KMS-11 (cell line): Measurements from ENCODE around the gene ABI3BP.

Experiments used
- H2AFZ ChIP-seq: fragments of 200-600 bp; sonication (generic); 2 replicates; pipeline ENCODE4 v1.6.1; 2016; ENCODE audit warnings: antibody characterized with exemption, mixed run types, low read depth
- H3K27ac ChIP-seq: fragments of 200-600 bp; sonication (generic); 2 replicates; pipeline ENCODE4 v1.6.1; 2016; ENCODE audit warnings: mild to moderate bottlenecking, mixed run types
- H3K27me3 ChIP-seq: fragments of 200-600 bp; sonication (generic); 2 replicates; pipeline ENCODE4 v1.6.1; 2017; ENCODE audit warnings: mild to moderate bottlenecking, low read depth, mixed run types, moderate library complexity; ENCODE audit not compliant: insufficient read depth
- H3K36me3 ChIP-seq: fragments of 200-600 bp; sonication (generic); 2 replicates; pipeline ENCODE4 v1.6.1; 2017; ENCODE audit warnings: mild to moderate bottlenecking, mixed run types; ENCODE audit not compliant: insufficient read depth
- H3K4me1 ChIP-seq: fragments of 200-600 bp; sonication (generic); 2 replicates; pipeline ENCODE4 v1.6.1; 2016; ENCODE audit warnings: mild to moderate bottlenecking, low read depth, mixed run types; ENCODE audit not compliant: poor library complexity, severe bottlenecking
- H3K4me2 ChIP-seq: fragments of 200-600 bp; sonication (generic); 2 replicates; pipeline ENCODE4 v1.7.0; 2016; ENCODE audit warnings: mild to moderate bottlenecking, mixed run types
- H3K4me3 ChIP-seq: fragments of 200-600 bp; sonication (generic); IDR thresholded peaks from 2 replicates; pipeline ENCODE4 v1.6.1; 2017; ENCODE audit warnings: low read depth, low read length, mixed read lengths; ENCODE audit not compliant: insufficient read depth
- H3K79me2 ChIP-seq: fragments of 200-600 bp; sonication (generic); 2 replicates; pipeline ENCODE4 v1.6.1; 2016; ENCODE audit warnings: low read depth, mixed run types; ENCODE audit not compliant: insufficient read depth
- H3K9ac ChIP-seq: fragments of 200-600 bp; sonication (generic); 2 replicates; pipeline ENCODE4 v1.6.1; 2016; ENCODE audit warnings: mild to moderate bottlenecking, mixed run types
- H4K20me1 ChIP-seq: fragments of 200-600 bp; sonication (generic); 2 replicates; pipeline ENCODE4 v1.6.1; 2016; ENCODE audit warnings: mild to moderate bottlenecking, mixed run types; ENCODE audit not compliant: insufficient read depth
- TF ChIP-seq, protein P1 (sequence below): fragments of 200-600 bp; sonication (generic); conservative IDR thresholded peaks from 2 replicates; pipeline ENCODE4 v1.6.1; 2017; ENCODE audit warnings: low read depth, mild to moderate bottlenecking, antibody characterized with exemption, low read length, moderate library complexity, mixed read lengths

ABI3BP gene

DNA sequence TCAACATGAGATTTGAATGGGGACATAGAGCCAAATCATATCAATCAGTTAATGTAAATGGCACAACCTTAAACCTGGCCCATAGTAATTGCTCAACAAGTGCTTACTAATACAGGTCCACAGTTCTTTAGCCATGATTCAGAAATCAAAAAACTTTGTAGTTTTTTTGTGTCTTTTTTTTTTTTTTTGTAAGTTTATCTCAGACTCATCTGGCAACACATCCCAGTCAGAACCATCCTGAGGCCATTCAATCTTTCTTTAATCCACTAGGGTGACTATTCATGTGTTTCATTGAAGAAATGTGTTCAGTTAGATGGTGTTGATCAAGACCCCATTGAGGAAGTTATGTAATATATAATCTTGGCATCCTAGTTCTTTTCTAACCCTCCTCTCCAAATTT lies 65.4 kb downstream of the ABI3BP start:
- Histone ChIP-seq H3K27me3 (no peaks in the 10 kb centered on the region), H4K20me1 (no peaks in the 10 kb centered on the region), H3K79me2 (no peaks in the 10 kb centered on the region), H3K27ac (no peak overlapping the region), H3K4me1 (peaks cover 3% of the 10 kb centered on the region), H3K4me2 (no peak overlapping the region), H3K4me3 (no peak overlapping the region), H2AFZ (no peak overlapping the region), H3K36me3 (no peaks in the 10 kb centered on the region), H3K9ac (no peak overlapping the region)
- TF ChIP-seq, protein P1, sequence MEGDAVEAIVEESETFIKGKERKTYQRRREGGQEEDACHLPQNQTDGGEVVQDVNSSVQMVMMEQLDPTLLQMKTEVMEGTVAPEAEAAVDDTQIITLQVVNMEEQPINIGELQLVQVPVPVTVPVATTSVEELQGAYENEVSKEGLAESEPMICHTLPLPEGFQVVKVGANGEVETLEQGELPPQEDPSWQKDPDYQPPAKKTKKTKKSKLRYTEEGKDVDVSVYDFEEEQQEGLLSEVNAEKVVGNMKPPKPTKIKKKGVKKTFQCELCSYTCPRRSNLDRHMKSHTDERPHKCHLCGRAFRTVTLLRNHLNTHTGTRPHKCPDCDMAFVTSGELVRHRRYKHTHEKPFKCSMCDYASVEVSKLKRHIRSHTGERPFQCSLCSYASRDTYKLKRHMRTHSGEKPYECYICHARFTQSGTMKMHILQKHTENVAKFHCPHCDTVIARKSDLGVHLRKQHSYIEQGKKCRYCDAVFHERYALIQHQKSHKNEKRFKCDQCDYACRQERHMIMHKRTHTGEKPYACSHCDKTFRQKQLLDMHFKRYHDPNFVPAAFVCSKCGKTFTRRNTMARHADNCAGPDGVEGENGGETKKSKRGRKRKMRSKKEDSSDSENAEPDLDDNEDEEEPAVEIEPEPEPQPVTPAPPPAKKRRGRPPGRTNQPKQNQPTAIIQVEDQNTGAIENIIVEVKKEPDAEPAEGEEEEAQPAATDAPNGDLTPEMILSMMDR = no peak

DNA sequence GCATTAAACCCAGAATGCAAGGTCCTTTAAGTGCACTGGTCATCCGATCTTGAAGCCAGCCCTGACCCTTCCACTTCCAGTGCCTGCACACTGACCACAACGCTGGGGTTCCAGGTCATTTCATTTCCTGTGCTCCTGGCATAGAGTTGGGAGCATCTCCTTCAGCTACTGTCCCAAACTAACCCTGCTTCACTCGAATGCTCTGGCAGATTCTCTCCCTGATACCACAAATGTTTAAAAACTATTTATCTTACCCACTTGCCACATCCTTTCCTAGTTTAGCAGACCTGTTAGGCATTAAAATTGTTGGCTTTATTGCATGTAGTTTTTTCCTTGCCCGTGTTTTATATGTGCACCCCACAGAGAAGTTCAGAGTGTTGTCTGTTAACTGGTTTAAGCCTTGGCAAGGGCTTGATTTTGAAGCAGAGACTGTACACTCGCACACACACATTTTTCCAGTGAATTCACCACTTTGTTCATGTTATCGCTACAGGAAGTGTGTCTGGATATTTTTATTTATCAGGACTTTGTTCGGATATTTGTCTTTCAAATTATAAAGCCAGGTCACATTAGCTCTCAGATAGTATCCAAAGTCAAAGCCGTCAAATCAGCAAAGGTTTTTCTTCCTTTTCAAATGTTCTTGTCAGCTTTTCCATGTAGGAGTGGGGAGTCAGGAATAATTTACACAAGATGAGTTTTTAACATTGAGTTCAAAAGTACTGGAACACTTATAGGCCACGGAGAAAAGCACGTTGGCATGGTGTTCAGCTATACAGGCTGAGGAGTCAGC lies 77.3 kb downstream of the ABI3BP start:
- TF ChIP-seq, protein P1 = no peak
- Histone ChIP-seq H3K4me2 (no peak overlapping the region), H3K79me2 (no peaks in the 10 kb centered on the region), H3K4me3 (no peak overlapping the region), H3K27ac (no peak overlapping the region), H3K27me3 (no peaks in the 10 kb centered on the region), H3K4me1 (no peaks in the 10 kb centered on the region), H3K36me3 (no peaks in the 10 kb centered on the region), H2AFZ (no peak overlapping the region), H4K20me1 (no peaks in the 10 kb centered on the region), H3K9ac (no peak overlapping the region)

DNA sequence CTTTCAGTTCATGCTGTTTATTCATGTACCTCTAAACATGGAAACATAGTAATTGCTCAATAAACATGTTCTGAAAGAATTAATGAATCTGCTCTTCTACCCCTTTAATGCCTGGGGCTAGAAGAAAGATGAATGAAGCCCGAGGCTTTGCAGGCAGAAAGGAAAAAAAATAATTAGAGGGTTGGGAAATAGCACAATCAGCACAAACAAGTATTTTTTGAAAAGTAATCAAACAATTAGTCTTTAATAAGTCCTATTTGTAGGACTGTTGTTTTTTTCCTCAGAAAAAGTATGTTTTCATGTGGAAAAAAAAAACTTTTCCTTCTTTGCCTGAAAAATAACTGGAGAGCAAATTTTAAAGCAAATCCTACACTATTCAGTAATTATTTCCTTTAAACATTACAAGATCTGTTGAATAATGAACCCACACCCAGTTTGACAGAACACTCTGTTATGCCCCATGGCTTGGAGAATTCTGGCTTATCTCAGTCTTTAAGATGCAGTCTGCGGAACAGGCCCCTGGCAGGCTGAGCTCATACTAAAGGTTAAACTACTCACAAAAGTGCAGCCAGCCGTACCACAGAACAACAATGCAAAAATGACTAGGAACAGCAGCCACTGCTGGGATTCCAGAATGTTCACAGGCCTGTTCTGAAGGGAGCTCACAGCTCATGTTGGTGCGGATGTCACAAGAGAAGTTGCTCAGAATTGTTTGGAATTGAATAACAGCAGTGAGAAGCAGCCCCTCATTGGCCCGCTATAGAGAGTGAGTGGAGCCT lies 79.2 kb downstream of the ABI3BP start:
- H3K36me3 ChIP-seq = no peaks in the 10 kb centered on the region
- H3K4me2 ChIP-seq = no peak overlapping the region
- no peaks in the 10 kb centered on the region for H3K4me1 ChIP-seq
- H3K79me2 ChIP-seq = no peaks in the 10 kb centered on the region
- no peak overlapping the region for H3K27ac ChIP-seq
- H4K20me1 ChIP-seq = no peaks in the 10 kb centered on the region
- no peaks in the 10 kb centered on the region for H3K27me3 ChIP-seq
- TF ChIP-seq, protein P1 = no peak
- H3K9ac ChIP-seq = no peak overlapping the region
- H3K4me3 ChIP-seq = no peak overlapping the region
- no peak overlapping the region for H2AFZ ChIP-seq

DNA sequence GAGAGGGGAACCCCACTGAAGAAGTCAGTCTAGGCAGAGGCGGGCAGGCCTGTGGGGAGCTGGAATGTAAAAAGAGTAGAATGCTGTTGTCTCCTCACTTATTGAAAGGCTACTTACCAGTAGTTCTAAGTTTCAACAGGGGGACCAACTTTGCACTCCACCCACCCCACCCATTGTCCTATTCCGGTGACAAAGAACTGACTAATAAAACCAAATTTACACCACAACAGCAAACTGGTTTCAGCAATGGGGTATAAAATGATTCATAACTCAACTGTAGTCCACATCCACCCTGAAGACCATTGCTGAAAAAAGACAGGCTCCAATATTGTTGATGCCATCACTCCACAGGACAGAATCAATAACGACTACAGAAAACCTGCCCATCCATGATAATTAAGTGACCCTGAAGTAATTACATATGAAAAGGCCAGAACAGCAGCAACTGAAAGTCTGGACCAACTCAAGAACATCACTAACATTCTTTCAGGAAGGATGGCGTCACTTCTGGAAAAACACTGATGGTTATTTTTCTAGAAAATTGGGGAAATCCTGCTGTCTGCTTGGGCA lies 80.2 kb downstream of the ABI3BP start:
- no peak overlapping the region for H3K4me2 ChIP-seq
- TF ChIP-seq, protein P1 = no peak
- no peaks in the 10 kb centered on the region for H3K36me3 ChIP-seq
- no peak overlapping the region for H3K9ac ChIP-seq
- H3K79me2 ChIP-seq = no peaks in the 10 kb centered on the region
- no peaks in the 10 kb centered on the region for H4K20me1 ChIP-seq
- H3K27me3 ChIP-seq = no peaks in the 10 kb centered on the region
- no peak overlapping the region for H3K27ac ChIP-seq
- no peak overlapping the region for H2AFZ ChIP-seq
- H3K4me1 ChIP-seq = no peaks in the 10 kb centered on the region
- no peak overlapping the region for H3K4me3 ChIP-seq
